Psoas muscle (tissue), 8 donors: ENCODE results near the gene LIF. TPM values are rescaled to one million over a fixed set of nuclear protein-coding genes. Genes with fewer than 3 reads are reported as not detected.

Experiments
- ATAC-seq, 4 donors: fragments of 200-7000 bp; cut with Tn5 transposase; one replicate each; pipeline ENCODE4 v1.9.1; 2020; ENCODE audit warnings: moderate library complexity in 3 of 4, mild to moderate bottlenecking in 2 of 4
- DNase-seq, 2 donors: peaks; one replicate each; pipeline ENCODE4 v3.0.0-alpha.2; 2020
- H3K27ac ChIP-seq: fragments of 200-600 bp; one replicate; pipeline ENCODE4 v1.8.0; 2022
- H3K27me3 ChIP-seq, 3 donors: fragments of 200-600 bp in 1 of 3; one replicate each; pipeline versions ENCODE4 v1.6.1 to v1.8.0; 2013 to 2022; ENCODE audit warnings: low read length in 2 of 3, mild to moderate bottlenecking in 2 of 3, moderate library complexity in 1 of 3; ENCODE audit not compliant: insufficient read depth in 3 of 3
- H3K36me3 ChIP-seq, 2 donors: fragments of 200-600 bp in 1 of 2; one replicate each; pipeline versions ENCODE4 v1.6.1 to v1.8.0; 2013 to 2022; ENCODE audit warnings: low read depth in 1 of 2, mild to moderate bottlenecking in 1 of 2, moderate library complexity in 1 of 2; ENCODE audit not compliant: insufficient read depth in 1 of 2
- H3K4me1 ChIP-seq: fragments of 200-600 bp; one replicate; pipeline ENCODE4 v1.8.0; 2022
- H3K4me3 ChIP-seq: fragments of 200-600 bp; one replicate; pipeline ENCODE4 v1.8.0; 2022; ENCODE audit warnings: mild to moderate bottlenecking
- H3K9me3 ChIP-seq: fragments of 200-600 bp; one replicate; pipeline ENCODE4 v1.8.0; 2022
- CTCF ChIP-seq: fragments of 200-600 bp; IDR thresholded peaks from one replicate; pipeline ENCODE4 v1.8.0; 2022; ENCODE audit warnings: antibody characterized with exemption
- WGBS, 3 donors: extraction: QIAGEN DNeasy Blood & Tissue Kit; methylation state at CpG; one replicate each; pipeline versions ENCODE4 v1.1.6 to v1.1.7; 2013; 5-methylcytosine and 5-hydroxymethylcytosine counted together
- intact Hi-C, 2 donors: fragments of 100-400 bp; cut with DNase I; formaldehyde crosslinking; loops; one replicate each; pipeline versions ENCODE4 v1.11.0 to v1.14.2; 2022
- polyA plus RNA-seq, 3 donors: library from polyadenylated mRNA; stranded (reverse); fragments of 200-250 nt; gene quantifications; one replicate each; pipeline ENCODE4 v1.2.3, GENCODE V29; 2013
- total RNA-seq, 4 donors: library from RNA; stranded (reverse); fragmentation: NEBNext Ultra II Directional in 2 of 4; extraction: Animal tissue kit (Norgen Biotek cat#: 25700) in 2 of 4; gene quantifications; one replicate each; pipeline versions ENCODE4 v1.2.1 to v1.2.4, GENCODE V29; 2021 to 2023
- donor health status: healthy with polysubstance abuse.
- donor health status: DM: no; HTN: no; CAD: no; lungs with moderate emphysema.
- donor health status: Bipolar disorder and iron deficiency.
- donor health status: healthy.
- donor health status: DM: yes; HTN: yes; CAD: no.
- donor health status: DM: no; HTN: no; CAD: no.
- donor health status: DM: no; HTN: no; CAD: no.
- donor health status: DM: yes; HTN: yes; CAD: no.

Gene LIF
- total and polyA plus RNA-seq, 7 donors, result 0.10 to 21.4 (median 0.33) TPM; not detected in 1

GRCh38 chr22:30287648-30288418 lies 41.3 kb upstream of the LIF start:
- H3K27me3 ChIP-seq, result no peaks in the 10 kb centered on the region
- peaks cover 0 to 6% of the 10 kb centered on the region in 2 donors for H3K36me3 ChIP-seq
- WGBS, 3 donors, result 8 to 9% (median 8%) methylated on average over 5 of the region's 5 CpGs
- H3K27ac ChIP-seq, result peak overlapping the region; percentile 46
- peak; percentile 83 to 90 for DNase-seq
- H3K9me3 ChIP-seq, result no peaks in the 10 kb centered on the region
- intact Hi-C loops, result loop anchor here (1.0 to 2.0 kb wide), 5 partner anchors 25 to 179 kb away; partner anchors contain the start of genes RNF215 (in 2 of the 2) and SF3A1 (in 1 of the 2)
- H3K4me1 ChIP-seq, result peaks cover 22% of the 10 kb centered on the region
- peak; percentile 71 for TF ChIP-seq CTCF
- peak; percentile 27 to 45 (median 34) for ATAC-seq
- H3K4me3 ChIP-seq, result peak overlapping the region; percentile 94

- DNase-seq (peak; percentile 69 to 82), ATAC-seq (no peak)
- WGBS, 3 donors, result 64 to 72% (median 72%) methylated on average over 26 to 31 of the region's 31 CpGs
- Histone ChIP-seq H3K4me3 (no peak overlapping the region), H3K27ac (no peak overlapping the region), H3K36me3 (peaks cover 0 to 5% of the 10 kb centered on the region in 2 donors), H3K9me3 (no peaks in the 10 kb centered on the region), H3K27me3 (no peaks in the 10 kb centered on the region), H3K4me1 (peaks cover 22% of the 10 kb centered on the region)
- intact Hi-C loops, result loop anchor here in 1 of 2 donors (1.0 to 2.0 kb wide), 3 partner anchors 24 to 178 kb away; partner anchors contain the start of gene RNF215
- TF ChIP-seq CTCF, result peak; percentile 75
These were observed 40.5 kb upstream of the LIF start for GRCh38 chr22:30286813-30287647.

- H3K4me3 ChIP-seq, result no peak overlapping the region
- H3K27ac ChIP-seq, result no peak overlapping the region
- intact Hi-C loops, result loop anchor here in 1 of 2 donors (2.0 kb wide), 1 partner anchor 178 kb away; no protein-coding TSS in a partner anchor
- ATAC-seq (no peak), DNase-seq (no peak)
- 75 to 82% (median 77%) methylated on average over 5 of the region's 5 CpGs for WGBS, 3 donors
- H3K4me1 ChIP-seq, result peaks cover 21% of the 10 kb centered on the region
- H3K27me3 ChIP-seq, result no peaks in the 10 kb centered on the region
- no peaks in the 10 kb centered on the region for H3K9me3 ChIP-seq
- peaks cover 0 to 5% of the 10 kb centered on the region in 2 donors for H3K36me3 ChIP-seq
- no peak for TF ChIP-seq CTCF
These were observed 39.8 kb upstream of the LIF start for GRCh38 chr22:30286331-30286730.

- Histone ChIP-seq H3K36me3 (peaks cover 0 to 5% of the 10 kb centered on the region in 2 donors), H3K27ac (no peak overlapping the region), H3K9me3 (no peaks in the 10 kb centered on the region), H3K4me3 (no peak overlapping the region), H3K27me3 (no peaks in the 10 kb centered on the region), H3K4me1 (peaks cover 16% of the 10 kb centered on the region)
- no peak for ATAC-seq
- no peak for DNase-seq
- no peak for TF ChIP-seq CTCF
- 88 to 89% (median 89%) methylated on average over 8 of the region's 8 CpGs for WGBS, 3 donors
- intact Hi-C loops, result loop anchor here in 1 of 2 donors (2.0 kb wide), 1 partner anchor 177 kb away; no protein-coding TSS in a partner anchor
These were observed 39.3 kb upstream of the LIF start for GRCh38 chr22:30285846-30286200.
